Measurements from ENCODE around the gene DHRS3.

Gene DHRS3

DNA sequence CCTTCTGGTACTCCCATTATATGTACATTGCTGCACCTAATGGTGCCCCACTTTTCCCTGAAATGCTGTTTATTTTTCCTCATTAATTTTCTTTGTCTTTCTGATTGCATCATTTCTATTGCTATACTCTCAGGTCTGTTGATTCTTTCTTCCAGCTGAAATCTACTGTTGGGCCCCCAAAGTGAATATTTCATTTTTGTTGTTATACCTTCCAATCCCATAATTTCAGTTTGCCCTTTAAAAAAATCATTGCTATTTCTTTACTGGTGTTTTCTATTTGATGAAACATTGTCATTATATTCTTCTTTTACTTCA lies 22.9 kb upstream of the DHRS3 start:
- in situ Hi-C loops (cut with MboI; ENCODE audit: low sequenced_read_pairs): no loop called here

DNA sequence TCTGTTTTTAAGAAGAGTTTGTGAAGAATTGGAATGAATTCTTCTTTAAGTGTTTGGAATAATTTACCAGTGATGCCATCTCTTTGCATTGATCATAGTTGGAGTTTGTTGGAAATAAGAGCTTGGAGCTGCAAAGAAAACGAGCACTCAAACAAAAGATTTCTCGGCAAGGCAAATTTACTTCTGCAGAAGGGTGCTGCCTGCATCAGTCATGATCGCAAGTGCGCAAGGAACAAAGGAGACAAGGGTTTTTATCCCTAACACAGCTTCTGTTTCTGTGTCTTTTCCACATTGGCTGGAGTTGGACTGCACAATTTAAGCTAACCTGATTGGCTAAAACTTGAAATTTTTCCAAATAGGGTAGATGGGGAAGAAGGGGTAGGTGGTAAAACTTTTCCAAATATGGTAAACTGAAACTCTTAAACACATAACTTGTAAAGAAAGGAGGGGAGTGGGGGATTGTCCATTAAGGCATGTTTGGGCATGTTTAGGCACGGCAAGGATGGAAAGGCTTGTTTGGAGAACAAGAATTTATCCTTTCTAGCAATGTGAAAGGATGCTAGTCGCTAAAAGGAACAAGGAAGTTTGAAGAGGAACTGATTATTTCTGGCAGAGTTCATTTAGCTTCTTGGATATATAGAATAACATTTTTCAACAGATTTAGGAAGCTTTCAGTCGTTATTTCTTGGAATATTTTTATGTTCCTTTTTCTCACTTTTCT lies 22.4 kb upstream of the DHRS3 start:
- in situ Hi-C loops (cut with MboI; ENCODE audit: low sequenced_read_pairs): no loop called here

DNA sequence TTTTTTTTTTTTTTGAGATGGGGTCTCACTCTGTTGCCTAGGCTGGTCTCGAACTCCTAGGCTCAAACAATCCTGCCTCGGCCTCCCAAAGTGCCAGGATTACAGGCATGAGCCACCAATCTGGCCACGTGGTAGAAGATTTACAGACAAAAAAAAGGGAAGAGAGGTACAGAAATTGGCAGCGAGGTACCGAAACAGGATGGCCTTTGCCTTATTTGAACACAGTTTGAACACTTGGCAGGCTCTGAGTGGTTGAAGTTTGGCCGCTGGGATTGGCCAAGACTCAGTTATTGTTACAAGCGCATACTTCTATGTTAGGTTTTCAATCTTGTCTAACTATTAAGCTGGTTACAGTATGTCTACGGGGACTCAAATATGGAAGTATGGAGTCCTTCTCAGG lies 19.7 kb upstream of the DHRS3 start:
- in situ Hi-C loops (cut with MboI; ENCODE audit: low sequenced_read_pairs): no loop called here

DNA sequence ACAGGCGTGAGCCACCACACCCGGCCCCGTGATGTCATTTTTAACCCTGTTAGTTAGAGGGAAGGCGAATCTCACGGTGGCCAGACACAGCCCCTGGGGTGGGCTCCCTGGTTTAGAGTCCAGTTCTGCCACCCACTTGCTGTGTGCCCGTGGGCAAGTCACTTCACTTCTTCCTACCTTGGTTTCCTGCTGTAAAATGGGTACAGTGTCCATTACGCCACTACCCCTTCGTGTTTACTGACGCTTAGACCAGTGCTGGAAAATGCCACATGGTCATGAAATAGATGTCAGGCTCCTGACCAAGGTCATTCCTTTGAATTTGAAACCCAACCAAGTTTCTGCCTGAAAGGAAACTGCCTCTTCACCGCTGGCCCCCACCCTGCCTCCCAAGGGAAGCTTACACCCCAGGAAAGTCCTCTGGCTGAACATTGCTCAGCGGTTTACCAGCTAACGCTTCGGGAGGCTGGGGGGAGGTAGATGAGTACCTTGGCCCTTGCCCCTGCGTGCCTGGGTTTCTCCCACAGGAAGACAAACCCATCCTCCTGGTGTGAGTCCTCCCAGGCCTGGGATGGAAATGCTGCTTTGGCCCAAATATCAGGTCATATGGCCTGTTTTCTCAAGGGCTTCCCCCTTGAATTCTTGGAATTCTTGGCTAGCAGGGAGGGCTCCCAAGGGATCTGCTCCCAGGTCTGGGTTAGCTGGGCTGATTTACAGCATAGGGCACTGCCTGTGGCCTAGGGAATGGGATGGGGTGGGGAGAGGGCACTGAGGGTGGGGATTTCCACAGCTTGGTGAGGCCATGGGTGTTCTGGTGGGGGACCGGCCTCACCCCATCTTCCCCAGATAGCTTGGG lies 18.3 kb upstream of the DHRS3 start:
- in situ Hi-C loops (cut with MboI; ENCODE audit: low sequenced_read_pairs): no loop called here

DNA sequence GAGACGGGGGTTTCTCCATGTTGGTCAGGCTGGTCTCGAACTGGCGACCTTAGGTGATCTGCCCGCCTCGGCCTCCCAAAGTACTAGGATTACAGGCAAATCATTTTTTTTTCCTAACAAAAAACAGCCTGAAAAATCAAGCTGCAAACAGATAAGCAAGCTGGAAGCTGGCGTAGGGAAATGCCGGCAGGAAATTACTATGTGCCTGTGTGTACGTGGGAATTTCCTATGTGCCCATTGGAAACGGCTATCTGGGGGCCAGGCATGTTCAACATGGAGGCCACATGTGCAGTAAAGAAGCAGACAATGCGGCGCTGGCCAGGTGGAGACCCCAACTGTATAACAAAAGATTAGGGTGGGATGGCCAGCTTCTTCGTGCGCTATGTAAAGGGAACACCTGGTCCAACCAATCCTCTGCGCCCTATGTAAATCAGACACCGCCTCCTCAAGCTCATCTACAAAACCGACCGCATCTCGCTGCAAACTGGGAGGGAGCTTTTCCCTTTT lies 16.7 kb upstream of the DHRS3 start:
- in situ Hi-C loops (cut with MboI; ENCODE audit: low sequenced_read_pairs): no loop called here

DNA sequence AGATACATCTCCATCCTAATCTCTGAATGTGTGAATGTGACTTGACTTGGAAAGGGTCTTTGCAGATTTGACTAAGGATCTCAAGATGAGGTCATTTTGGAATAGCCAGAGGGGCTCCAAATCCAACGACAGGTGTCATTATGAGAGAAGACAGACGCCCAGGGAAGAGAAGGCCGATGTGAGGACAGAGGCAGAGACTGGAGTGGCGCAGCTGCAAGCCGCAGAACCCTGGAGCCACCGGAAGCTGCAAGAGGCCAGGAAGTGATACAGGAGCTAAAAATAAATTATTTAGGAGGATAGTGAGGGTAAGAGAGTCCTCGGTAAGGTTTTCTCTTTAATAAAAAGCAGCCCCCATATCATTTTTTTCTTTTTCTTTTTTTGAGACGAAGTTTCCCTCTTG lies 16.1 kb upstream of the DHRS3 start:
- in situ Hi-C loops (cut with MboI; ENCODE audit: low sequenced_read_pairs): no loop called here

DNA sequence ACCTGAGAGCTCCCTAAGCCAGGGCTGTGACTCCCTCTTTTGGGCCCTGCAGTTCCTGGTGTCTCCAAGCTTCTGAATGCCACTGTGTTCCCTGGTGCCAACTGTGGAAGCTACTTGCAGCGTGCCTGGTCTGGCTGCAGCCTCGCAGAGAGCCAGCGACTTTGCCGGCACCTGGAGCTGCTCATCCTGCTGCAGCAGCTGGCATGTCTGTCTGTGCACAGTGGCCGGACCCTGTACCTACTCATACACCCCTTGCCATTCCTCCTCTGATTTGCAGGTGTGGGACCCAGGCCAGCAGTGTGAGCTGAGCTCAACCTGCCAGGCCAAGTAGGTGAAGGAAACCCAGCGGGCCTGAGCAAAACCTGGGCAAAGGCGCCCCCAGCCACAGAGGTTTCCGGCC lies 13.6 kb upstream of the DHRS3 start:
- in situ Hi-C loops (cut with MboI; ENCODE audit: low sequenced_read_pairs): no loop called here

DNA sequence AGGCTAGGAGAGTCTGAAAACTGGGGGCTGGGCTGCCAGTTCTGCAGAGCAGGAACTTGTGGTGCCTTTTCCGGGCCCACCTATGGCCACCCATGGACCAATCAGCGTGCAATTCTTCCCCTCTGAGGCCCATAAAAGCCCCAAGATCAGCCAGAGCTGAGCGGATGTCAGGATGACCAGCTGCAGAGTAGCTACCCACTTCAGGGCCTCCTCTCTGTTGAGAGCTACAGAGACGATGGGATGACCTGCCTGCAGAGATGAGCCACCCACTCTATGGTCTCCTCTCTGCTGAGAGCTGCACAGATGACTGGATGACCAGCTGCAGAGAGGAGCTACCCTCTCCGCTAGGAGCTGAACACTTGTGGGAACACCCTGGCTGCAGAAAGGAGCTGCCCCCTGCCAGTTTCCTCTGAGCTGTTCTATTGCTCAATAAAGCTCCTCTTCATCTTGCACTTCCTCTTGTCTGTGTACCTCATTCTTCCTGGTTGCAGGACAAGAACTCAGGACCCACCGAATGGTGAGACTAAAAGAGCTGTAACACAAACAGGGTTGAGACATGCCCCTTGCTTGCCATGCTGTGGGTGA lies 13.0 kb upstream of the DHRS3 start:
- in situ Hi-C loops (cut with MboI; ENCODE audit: low sequenced_read_pairs): no loop called here

DNA sequence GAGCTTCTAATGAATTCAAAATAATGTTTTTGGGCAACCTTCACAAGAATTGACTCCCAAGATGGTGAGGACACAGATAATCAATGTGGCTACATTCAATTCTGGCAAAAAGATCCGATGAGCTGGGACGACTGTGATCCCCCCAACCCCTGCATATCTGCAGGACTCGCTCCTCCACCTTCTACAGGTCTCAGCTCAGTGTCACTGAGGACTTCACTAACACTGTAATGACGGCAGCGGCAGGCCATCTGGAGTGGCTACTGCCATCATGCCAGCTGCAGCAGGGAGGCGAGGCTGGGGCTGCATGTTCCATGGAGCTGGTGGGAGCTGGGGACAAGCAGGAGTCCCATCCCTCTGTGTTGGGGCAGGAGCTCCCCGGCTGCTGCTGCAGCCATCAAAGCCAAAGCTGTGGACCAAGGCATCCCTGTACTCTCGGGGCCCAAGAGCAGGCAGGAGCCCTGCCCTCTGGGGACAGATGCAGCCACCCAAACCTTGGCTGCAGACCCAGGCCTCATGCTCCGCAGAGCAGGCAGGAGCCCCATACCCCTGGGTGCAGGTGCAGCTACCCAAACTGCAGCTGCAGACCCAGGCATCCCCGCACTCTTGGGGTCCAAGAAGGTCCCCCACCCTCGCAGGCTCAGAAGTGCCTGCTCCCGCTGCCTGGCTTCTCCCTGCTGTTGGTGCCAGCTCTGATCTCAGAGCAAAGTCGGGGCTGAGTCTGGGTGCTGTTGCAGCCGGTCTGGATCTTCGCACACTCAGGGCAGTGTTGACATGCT lies 12.2 kb upstream of the DHRS3 start:
- in situ Hi-C loops (cut with MboI; ENCODE audit: low sequenced_read_pairs): no loop called here

DNA sequence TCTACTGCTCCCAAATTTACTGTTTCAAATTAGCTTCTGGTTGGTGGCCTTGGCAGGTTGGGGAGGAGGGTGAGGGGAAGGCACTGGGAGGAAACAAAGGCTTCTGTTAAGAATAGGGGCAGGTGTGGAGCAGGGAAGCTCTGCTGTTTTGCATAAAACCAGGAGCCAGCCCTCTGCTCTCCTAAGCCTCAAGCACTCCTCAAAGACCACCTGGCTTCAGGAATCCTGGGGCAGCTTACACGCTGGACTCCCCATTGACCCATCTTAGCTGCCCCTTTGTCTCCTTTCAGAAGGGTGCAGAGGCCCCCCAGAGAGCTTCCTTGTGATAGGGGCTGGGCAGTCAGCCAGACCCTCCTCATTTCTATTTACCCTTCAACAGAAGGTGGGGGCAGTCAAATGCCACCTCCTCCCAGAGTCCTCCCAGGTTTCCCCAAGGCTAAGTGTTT lies 11.5 kb upstream of the DHRS3 start:
- in situ Hi-C loops (cut with MboI; ENCODE audit: low sequenced_read_pairs): no loop called here

DNA sequence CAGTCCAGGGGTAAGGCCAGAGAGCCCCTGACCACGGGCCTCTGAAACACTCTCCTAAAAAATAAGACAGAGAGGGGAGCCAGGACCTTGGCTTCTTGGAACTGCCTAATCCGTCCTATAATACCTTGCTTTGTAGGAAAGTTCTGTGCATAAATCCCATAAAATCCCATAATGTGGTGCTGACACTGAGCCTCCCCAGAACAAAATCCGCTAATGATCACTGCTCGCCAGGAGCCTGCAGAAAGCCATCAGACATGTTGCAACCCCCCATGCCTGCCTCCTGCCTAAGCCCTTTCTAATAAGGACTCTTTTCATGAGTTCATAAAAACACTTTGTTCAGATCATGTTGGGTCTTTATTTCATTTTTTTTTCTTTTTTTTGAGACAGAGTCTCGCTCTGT lies 9.3 kb upstream of the DHRS3 start:
- in situ Hi-C loops (cut with MboI; ENCODE audit: low sequenced_read_pairs): no loop called here

DNA sequence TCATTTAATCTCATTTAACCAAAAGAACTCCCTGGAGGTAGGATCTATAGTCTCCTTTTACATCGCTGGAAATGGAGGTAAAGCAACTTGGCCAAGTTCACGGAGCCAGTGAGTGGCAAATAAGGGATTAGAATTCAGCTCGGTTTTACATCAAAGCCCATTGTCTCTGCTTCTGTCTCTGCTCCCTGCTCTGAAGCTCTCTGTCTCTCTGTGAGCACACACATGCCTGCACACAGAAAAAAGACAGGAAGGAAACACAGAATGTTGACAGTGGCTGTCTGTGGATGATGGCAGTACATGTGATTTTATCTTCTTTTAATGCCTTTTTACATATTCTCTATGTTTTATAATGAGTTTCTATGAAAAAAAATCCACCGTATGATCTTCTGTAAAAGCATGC lies 8.9 kb upstream of the DHRS3 start:
- in situ Hi-C loops (cut with MboI; ENCODE audit: low sequenced_read_pairs): no loop called here

DNA sequence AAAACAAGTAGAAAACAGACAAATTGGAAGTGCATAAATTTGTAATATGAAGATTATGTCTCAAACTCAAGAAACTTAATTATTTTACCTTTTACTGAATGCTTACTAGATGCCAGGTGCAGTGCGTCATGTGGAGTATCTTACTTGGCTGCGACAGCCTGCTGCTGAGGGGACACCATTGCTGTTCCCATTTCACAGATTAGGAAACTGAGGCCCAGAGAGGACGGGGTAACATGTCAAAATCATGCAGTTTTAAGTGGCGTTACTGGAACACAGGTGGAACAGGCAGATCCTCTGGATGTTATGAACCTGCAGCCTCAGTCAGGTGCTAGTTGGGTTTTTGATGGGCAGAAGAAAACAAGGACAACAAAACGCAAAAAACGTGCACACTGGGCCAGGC lies 7.3 kb upstream of the DHRS3 start:
- in situ Hi-C loops (cut with MboI; ENCODE audit: low sequenced_read_pairs): no loop called here

DNA sequence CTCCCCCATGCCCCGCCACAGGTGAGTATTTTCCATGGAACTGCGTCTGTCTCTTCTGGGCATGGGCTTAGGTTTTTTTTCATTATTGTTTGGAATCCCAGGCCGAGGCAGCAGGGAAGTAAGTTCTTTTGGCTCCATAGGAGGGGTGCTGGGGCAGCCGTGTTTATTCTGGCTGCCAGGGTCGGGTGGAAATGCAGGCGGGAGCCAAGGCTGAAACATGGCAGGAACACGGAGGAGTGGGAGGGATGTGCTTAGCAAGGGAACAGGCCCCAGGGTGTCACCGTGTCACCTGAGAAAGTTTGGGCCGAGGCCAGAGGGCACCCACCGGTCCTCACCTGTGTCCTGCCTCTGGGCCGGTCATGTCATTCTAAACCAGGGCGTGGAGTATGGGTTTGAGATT lies 4.5 kb upstream of the DHRS3 start:
- in situ Hi-C loops (cut with MboI; ENCODE audit: low sequenced_read_pairs): no loop called here

DNA sequence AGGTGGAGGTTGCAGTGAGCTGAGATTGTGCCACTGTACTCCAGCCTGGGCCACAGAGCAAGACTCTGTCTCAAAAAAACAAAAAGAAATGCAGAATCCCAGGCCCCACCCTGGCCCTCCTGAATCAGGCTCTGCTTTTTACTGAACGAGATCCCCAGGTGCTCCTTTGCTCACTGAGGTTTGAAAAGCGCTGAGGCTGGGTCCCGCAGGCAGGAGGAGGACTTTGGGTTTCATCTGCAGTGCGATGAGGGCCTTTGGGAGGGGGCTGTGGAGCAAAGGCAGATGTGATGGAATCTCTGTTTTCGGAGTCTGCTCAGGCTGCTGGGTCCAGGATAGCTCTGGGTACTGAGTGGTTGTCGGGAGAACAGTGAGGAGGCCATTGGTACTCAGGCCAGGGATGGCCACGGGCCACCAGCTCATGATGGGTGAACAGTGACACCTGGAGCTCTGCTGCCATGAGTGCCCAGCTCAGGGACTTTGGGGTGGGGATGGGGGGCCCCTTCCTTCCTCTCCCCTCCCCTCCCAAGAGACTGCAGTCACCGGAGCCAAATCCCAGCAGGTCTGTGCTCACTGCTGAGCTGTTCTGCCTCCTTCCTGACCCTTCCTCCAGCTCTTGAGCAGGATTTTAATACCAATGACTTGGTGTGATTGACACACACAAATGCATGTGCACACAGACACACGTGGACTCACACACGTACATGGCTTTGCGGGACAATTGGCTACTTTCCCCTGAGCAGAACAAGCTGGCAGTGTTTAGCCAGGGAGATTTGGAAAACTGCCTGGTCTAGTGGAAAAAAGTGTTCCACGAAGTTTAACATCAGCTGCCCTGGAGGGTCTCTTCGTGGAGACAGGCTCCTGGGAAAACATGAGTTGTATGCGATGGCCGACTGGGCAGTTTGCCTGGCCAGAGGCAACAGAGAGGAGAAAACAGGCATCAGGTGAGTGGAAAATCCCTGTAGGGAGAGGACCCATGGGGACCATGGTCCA lies 3.6 kb upstream of the DHRS3 start:
- in situ Hi-C loops (cut with MboI; ENCODE audit: low sequenced_read_pairs): no loop called here

DNA sequence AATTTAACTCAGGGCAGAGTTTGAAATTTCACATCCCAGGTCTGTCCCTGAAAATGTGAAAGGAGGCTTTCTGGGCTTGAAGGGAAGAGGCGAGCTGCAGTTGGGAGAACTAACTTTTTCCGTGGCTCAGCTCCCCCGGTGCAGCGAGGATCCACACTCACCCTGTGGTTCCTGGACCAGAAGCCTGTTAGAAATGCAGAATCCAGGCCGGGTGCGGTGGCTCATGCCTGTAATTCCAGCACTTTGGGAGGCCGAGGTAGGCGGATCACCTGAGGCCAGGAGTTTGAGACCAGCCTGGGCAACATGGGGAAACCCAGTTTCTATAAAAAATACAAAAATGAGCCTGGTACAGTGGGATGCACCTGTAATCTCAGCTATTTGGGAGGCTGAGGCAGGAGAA lies 2.9 kb upstream of the DHRS3 start:
- in situ Hi-C loops (cut with MboI; ENCODE audit: low sequenced_read_pairs): no loop called here

DNA sequence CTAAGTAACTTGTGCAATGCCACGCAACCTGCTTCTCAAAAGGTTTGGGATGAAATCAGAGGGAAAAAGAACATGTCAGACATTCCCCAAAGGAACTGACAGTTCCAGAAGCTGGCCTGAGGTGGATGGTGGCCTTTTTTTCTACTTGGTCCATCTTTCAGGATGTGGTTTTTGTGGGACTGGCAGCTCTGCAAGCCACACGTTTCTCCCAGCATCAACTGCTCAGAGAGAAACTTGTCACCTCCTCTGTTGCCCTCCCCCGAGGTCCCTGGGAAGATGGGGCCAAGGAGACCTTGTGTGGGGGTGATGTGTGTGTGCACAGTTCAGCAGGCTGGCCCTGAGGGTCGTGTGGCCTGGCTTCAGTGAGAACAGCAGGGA lies 2.5 kb upstream of the DHRS3 start:
- in situ Hi-C loops (cut with MboI; ENCODE audit: low sequenced_read_pairs): no loop called here

DNA sequence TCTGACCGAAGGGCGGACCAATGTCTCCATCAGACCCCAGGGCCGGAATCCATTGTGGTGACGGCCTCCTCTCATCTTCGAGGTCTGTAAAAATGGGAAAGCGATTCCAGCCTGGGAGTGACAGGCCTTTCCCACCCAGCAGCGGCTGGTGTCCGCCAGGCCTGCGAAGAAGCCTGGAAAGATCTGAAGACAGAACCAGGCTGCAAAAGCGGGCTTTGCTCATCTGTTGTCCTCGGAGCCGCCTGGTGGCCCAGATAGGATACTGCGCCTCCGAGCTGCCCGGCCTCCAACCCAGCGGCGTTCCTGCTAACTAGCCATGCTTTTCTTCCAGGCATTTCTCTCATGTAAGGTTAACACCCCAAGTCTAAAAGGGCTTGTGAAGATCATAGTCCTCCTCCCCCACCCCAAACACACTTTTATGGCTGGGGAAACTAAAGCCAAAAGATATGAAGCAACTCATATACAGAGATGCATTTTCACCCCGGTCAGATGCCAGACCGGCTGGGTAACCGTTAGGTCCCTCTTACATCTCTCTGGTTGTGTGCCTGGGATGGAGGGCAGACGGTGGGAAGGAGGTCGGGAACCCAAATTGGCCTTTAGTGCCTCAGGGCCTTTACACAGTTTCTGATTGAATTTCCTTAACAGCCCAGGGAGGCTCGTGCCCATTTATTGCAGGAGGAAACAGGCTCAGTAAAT lies 1.9 kb upstream of the DHRS3 start:
- in situ Hi-C loops (cut with MboI; ENCODE audit: low sequenced_read_pairs): no loop called here

DNA sequence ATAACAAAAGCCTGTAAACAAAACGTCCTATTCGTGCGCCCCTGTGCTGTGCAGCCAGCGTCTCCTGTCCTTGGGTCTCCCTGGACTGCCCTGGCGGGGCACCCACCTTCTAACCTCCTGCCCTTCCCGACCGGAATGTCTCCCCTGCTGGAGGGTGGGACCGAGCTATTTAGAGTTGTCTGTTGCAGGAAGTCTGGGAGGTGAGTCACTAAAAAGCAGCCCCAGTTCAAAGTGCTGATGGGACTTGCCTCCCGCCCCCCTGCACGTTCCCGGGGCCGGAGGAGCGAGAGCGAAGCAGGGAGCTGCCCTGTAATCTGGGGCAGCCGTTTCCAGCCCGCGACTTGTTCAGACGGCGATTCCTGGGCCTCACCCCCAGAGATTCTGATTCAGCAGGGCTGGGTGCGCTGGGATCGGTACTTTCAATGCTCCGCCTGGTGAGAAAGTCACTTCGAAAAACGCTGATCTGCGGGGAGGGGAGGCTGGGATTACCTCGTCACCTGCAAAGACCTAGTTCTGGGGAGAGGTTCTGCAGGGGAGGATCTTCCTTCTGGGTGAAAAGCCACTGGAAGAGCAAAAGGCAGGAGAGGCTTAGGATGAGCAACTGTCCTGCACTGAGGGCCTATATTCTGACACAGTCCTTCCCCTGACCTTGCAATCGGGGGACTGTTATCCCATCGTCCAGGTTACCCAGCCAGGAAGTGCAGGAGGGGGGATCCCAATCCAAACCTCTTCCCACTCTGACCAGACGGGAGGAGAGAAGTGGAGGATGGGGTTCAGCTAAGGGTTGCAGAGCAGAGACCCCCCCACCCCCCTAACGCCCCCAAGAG lies 1.2 kb upstream of the DHRS3 start:
- in situ Hi-C loops (cut with MboI; ENCODE audit: low sequenced_read_pairs): no loop called here
